HUES64 (cell line): ENCODE measurements around the gene TIMP1. TPM values are rescaled to one million over a fixed set of nuclear protein-coding genes. Genes with fewer than 3 reads are reported as not detected.
A peak's percentile ranks its signal among the peaks of the same experiment; 100 is the strongest.

Experiments
- H3K27ac ChIP-seq: 2 replicates; pipeline ENCODE4 v1.7.0; 2013; ENCODE audit warnings: low read depth, low read length, inconsistent platforms
- H3K27me3 ChIP-seq: 2 replicates; pipeline ENCODE4 v1.6.1; 2013; ENCODE audit warnings: mild to moderate bottlenecking, low read length; ENCODE audit not compliant: insufficient read depth
- H3K36me3 ChIP-seq: 2 replicates; pipeline ENCODE4 v1.6.1; 2013; ENCODE audit warnings: mild to moderate bottlenecking, low read length; ENCODE audit not compliant: insufficient read depth
- H3K4me1 ChIP-seq: 2 replicates; pipeline ENCODE4 v1.6.1; 2013; ENCODE audit warnings: mild to moderate bottlenecking, low read length, moderate library complexity; ENCODE audit not compliant: insufficient read depth
- H3K4me3 ChIP-seq: 2 replicates; pipeline ENCODE4 v1.5.1; 2013; ENCODE audit warnings: mild to moderate bottlenecking, low read length, moderate library complexity
- H3K9ac ChIP-seq: 2 replicates; pipeline ENCODE4 v1.6.1; 2013; ENCODE audit warnings: mild to moderate bottlenecking, low read depth, low read length
- H3K9me3 ChIP-seq: 2 replicates; pipeline ENCODE4 v1.6.1; 2013; ENCODE audit warnings: low read depth, low read length; ENCODE audit not compliant: insufficient read depth
- WGBS: fragments of 150-250, 120-280 bp; methylation state at CpG from one replicate; pipeline ENCODE4 v1.1.7; 2013; ENCODE audit warnings: missing lambda C conversion rate; 5-methylcytosine and 5-hydroxymethylcytosine counted together
- polyA plus RNA-seq, 2 experiments: library from polyadenylated mRNA; stranded (reverse); fragments of 50-300 nt; gene quantifications; one replicate each; pipeline ENCODE4 v1.2.3, GENCODE V29; 2013

TIMP1 gene
- 50.8 TPM for polyA plus RNA-seq (2013, experiment 1 of 2)
- 62.1 TPM for polyA plus RNA-seq (2013, experiment 2 of 2)

DNA sequence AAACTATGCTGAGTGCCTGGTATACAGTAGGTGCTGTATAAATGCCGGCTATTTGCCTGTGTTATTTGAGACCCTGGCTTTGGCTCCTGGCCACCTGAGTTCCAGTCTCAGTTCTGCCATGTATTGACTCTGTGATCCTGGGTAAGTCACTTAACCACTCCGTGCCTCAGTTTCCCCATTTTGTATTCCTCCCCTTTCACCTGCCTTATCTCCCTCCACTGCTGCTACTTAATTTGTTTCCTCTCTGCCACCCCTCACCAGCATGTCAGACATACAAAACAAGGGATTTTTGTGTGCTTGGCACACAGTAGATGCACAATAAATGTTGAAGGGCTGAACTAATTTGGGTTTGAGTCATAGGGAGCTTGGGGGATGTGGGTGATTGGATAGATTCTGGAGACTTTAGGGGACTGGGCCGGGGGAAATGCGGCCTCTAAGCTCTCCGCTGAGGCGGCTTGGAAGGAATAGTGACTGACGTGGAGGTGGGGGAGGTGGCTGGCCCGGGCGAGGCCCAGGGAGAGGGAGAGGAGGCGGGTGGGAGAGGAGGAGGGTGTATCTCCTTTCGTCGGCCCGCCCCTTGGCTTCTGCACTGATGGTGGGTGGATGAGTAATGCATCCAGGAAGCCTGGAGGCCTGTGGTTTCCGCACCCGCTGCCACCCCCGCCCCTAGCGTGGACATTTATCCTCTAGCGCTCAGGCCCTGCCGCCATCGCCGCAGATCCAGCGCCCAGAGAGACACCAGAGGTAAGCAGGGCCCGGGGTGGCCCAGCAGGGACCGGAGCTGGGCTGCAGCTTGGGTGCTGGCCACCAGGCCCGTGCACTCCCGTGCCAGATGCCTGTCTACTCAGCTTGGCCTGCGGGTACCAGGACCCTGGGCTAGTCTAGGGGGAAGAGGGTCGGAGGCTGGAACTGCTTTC, at the start of gene TIMP1:
Gene TIMP1 (plus strand): TSS at position 706 of the 917 bp plus-strand sequence. CDS start 980 bp downstream, outside the sequence.
- Histone ChIP-seq H3K27ac (no peak within 1 kb of the TSS), H3K4me3 (peak within 1 kb of the TSS; percentile 64)
- 6% methylated on average over 25 of the region's 28 CpGs for whole genome bisulfite sequencing

DNA sequence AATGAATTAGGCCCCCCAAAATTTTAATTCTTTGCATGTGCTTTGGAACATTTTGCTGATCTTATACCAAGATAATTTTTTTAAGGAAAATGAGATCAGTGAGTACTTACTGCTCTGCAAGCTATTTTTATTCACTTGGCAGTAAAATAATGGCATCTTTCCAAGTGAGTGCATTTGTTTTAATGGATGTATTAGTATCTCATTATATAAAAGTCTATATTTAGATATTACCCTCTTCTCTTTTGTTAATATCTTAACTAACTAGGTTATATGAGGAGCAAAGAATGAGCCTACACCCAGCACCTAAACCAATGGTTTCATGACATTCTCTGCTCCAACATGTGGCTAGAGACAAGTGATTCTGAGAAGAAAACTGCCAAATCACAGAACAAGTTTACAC, 42.4 kb upstream of the TIMP1 start:
- H3K4me1 ChIP-seq = no peaks in the 10 kb centered on the region
- H3K4me3 ChIP-seq = no peak overlapping the region
- no peak overlapping the region for H3K27ac ChIP-seq
- H3K27me3 ChIP-seq = no peaks in the 10 kb centered on the region
- H3K9ac ChIP-seq = no peak overlapping the region
- no peaks in the 10 kb centered on the region for H3K36me3 ChIP-seq
- H3K9me3 ChIP-seq = no peaks in the 10 kb centered on the region

More for the DNA sequence above, at the start of gene TIMP1:
- Histone ChIP-seq H3K9ac (peak within 1 kb of the TSS; percentile 65), H3K27me3 (no peaks in the 10 kb centered on the region), H3K4me1 (no peaks in the 10 kb centered on the region), H3K36me3 (peaks cover 4% of the 10 kb centered on the region; the same call in 1 of the 2 replicates), H3K9me3 (no peaks in the 10 kb centered on the region)

DNA sequence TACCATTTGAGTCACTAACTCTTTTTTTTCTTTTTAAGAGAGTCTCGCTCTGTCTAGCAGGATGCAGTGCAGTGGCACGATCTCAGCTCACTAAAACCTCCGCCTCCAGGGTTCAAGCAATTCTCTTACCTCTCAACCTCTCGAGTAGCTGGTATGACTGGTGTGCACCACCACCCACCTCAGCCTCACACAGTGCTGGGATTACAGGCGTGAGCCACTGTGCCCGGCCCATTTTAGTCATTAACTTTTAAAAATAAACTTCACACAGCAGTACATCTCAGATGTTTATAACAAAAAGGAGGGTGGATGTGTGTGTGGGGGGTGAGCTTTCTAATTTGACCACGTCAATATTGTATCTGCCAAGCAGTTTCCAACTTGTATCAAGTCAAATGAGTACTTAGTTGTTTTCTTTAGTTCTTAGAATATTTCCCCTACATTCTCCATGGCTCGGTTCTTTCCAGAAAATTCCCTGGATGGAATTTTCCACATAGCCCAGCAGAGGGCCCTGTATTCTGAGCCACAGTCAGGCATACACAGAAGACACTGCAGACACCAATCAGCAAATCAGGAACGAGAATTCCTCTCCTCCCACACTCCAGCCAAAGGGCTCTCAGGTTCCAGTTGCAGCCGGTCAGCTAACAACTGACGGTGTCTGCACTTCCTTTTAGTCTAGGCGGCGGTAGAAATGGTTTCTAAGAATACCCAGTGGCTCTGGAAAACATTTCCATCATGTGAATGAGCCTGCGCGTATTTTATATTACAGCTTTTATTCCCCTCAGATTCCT, 41.3 kb upstream of the TIMP1 start:
- H3K9me3 ChIP-seq = no peaks in the 10 kb centered on the region

DNA sequence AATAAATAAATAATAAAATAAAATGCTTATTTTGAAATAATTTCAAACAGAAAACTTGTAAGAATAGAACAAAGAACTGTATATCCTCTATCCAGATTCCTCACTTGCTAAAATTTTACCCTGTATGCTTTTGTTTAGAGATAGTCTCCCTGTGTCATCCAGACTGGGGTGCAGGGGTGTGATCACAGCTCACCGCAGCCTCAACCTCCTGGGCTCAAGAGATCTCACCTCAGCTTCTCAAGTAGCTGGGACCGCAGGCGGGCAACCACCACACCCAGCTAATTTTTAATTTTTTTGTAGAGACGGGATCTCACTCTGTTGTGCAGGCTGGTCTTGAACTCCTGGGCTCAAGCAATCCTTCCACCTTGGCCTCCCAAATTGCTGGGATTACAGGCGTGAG, 38.7 kb upstream of the TIMP1 start:
- Histone ChIP-seq H3K9ac (no peak overlapping the region), H3K36me3 (no peaks in the 10 kb centered on the region), H3K27me3 (no peaks in the 10 kb centered on the region), H3K27ac (no peak overlapping the region), H3K9me3 (no peaks in the 10 kb centered on the region), H3K4me1 (no peaks in the 10 kb centered on the region), H3K4me3 (no peak overlapping the region)
- 90% methylated on average over 5 of the region's 5 CpGs for WGBS

More for the DNA sequence above, 41.3 kb upstream of the TIMP1 start:
- Histone ChIP-seq H3K9ac (0 out of 2 replicates have a peak overlapping the region, but pooled peaks have one; percentile 24), H3K4me3 (0 out of 2 replicates have a peak overlapping the region, but pooled peaks have one; percentile 23), H3K4me1 (no peaks in the 10 kb centered on the region), H3K27me3 (no peaks in the 10 kb centered on the region), H3K36me3 (no peaks in the 10 kb centered on the region), H3K27ac (peak overlapping the region; percentile 58; the same call in 1 of the 2 replicates)
- 39% methylated on average over 13 of the region's 15 CpGs for WGBS

DNA sequence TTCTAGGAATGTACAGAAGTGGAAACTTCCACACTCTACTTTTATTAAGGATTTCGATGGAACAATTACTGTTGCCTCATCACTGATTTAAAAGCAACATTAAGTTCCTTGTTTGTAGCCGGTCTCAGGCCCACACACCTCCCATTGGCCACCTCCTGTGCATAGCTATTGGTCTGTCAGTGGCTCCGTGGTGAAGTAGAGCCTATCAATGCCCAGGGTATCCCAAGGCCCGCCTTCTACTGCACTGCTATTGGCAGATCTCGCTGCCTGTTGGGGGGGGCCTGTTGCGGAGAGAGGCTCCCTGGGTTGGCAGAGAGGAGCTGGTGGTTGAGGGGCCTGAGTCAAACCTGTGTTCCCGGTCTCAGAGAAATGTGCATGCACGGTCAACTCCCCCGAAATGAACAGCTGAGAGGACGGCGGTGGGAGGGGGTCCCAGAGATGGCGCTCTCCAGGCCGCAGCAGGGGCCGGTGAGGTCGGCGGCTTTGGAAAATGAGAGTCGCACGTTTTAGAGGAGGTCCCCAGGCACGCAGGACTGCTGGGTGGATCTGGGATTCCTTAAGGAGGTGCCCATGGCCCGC, 26.1 kb upstream of the TIMP1 start:
- H3K36me3 ChIP-seq = no peaks in the 10 kb centered on the region
- H3K27ac ChIP-seq = peak overlapping the region; percentile 77
- no peaks in the 10 kb centered on the region for H3K9me3 ChIP-seq
- H3K4me1 ChIP-seq = 0 out of 2 replicates have a peak, but pooled peaks cover 7% of the 10 kb centered on the region
- peak overlapping the region; percentile 70 for H3K4me3 ChIP-seq
- 3% methylated on average over 20 of the region's 20 CpGs for WGBS
- H3K27me3 ChIP-seq = no peaks in the 10 kb centered on the region
- H3K9ac ChIP-seq = peak overlapping the region; percentile 76

DNA sequence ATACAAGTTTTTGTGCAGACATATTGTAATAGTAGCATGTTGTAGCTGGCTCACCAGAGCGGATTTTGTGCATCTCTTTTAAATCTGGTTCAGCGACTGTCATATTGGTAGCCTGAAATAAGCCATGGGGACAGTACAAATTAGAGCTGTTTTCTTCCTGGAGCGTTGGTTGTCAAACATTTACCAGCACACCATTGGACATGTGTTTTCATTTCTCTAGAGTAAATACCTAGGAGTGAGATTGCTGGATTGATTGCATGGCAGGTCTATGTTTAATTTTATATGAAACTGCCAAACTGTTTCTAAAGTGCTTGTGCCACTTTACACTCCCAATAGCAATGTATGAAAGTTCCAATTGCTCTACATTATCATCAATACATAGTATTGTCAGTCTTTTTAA, 23.8 kb upstream of the TIMP1 start:
- Histone ChIP-seq H3K36me3 (peaks cover 6% of the 10 kb centered on the region), H3K9me3 (no peaks in the 10 kb centered on the region), H3K9ac (no peak overlapping the region), H3K4me3 (no peak overlapping the region), H3K4me1 (0 out of 2 replicates have a peak, but pooled peaks cover 7% of the 10 kb centered on the region), H3K27me3 (no peaks in the 10 kb centered on the region), H3K27ac (no peak overlapping the region)
- WGBS = 100% methylated on average over 3 of the region's 3 CpGs

DNA sequence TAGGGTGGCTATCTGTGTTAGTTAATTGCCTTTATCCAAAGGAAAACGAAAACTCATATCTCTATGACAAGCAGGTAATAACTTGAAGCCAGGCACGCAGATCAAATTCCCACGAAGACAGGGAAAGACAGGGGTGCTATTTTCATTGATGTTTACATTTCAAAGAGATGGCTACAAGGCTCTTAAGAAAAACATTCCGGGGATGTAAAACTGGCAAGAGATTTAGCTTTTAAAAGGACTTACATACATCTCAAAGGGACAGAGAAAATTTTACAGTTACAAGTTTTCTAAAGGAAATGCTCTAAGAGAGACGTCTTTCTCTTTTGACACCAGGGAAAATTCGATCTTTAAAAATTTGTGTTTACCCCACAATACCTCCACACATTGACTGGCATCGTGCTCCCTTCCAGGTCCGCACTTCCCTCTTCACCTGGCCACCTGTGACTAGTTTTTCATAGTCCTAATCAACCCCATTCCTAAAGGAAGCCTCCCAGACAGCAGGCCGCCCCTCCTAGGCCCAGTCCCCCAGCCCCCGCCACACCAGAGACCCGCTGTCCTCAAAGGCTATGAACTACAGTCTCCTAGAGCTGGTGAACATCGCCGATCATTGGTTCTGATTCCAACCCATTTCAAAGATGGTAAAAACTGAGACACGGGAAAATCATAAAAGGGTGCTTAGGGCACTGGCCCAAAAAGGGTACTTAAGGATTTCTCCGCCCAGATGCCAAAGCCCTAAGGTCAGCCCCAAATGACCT, 21.9 kb upstream of the TIMP1 start:
- H3K27ac ChIP-seq = peak overlapping the region; percentile 57; the same call in 1 of the 2 replicates
- H3K9ac ChIP-seq = no peak overlapping the region
- no peaks in the 10 kb centered on the region for H3K27me3 ChIP-seq
- peaks cover 24% of the 10 kb centered on the region for H3K36me3 ChIP-seq
- 0 out of 2 replicates have a peak, but pooled peaks cover 7% of the 10 kb centered on the region for H3K4me1 ChIP-seq
- no peaks in the 10 kb centered on the region for H3K9me3 ChIP-seq
- H3K4me3 ChIP-seq = peak overlapping the region; percentile 95
- 4% methylated on average over 13 of the region's 15 CpGs for WGBS

DNA sequence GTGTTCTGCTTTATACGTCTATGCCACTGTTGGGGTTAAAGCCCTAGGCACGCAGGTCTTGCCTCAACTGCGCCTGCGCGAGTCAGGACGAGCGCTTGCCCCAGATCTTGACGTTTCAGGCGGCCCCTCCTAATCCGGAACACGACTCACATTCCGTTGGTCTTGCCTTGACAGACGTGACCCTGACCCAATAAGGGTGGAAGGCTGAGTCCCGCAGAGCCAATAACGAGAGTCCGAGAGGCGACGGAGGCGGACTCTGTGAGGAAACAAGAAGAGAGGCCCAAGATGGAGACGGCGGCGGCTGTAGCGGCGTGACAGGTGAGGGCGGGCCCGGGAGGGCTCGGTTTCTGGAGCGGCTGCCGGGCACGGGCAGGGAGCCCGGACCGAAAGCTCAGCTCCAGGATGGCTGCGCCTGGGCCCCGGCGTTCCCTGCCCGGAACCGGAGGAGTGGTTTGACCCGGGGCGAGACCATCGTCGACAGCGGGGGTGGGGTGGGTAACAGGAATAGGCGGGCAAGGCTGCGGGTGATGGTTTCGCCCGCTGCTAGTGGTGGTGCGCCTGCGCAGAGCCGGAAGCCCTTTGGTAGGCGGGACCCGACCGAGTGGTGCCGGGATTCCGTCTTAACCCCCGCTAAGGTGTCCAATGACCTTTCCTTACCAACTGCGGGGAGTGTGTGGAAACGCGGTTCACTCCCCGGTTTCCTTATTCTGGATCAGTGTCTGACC, 21.1 kb upstream of the TIMP1 start, which contains the start of gene ARAF:
Gene ARAF (plus strand): TSS at position 272 of the 725 bp plus-strand sequence. CDS start 1,763 bp downstream, outside the sequence.
- H3K27me3 ChIP-seq = no peaks in the 10 kb centered on the region
- no peaks in the 10 kb centered on the region for H3K9me3 ChIP-seq
- WGBS = under 1% methylated on average over 59 of the region's 59 CpGs
- H3K27ac ChIP-seq = peak within 1 kb of the TSS; percentile 85
- 0 out of 2 replicates have a peak, but pooled peaks cover 7% of the 10 kb centered on the region for H3K4me1 ChIP-seq
- peaks cover 31% of the 10 kb centered on the region for H3K36me3 ChIP-seq
- peak within 1 kb of the TSS; percentile 83 for H3K9ac ChIP-seq
- H3K4me3 ChIP-seq = peak within 1 kb of the TSS; percentile 95

DNA sequence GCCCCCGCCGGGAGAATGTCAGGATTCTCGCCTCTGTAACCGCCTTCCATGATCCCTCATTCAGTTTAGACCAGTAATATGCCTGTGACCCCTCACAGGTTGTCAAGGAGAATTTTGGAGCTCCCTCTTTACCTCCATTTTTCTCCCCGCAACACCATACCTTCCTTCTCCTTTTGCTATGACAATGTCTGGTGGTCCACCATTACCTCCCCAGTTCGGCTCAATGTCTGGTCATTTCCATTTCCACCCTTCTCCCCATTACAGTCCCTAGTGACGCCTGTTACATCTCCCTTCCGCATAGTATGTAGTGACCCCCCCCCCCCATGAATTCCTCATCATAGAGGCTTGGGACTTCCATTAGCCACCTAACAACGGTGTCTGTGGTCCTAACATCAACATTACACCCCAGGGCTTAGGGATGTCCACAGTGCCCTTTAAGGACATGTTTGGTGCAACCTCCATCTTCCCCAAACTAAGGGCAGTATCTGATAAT, 20.5 kb upstream of the TIMP1 start:
- no peaks in the 10 kb centered on the region for H3K27me3 ChIP-seq
- H3K4me3 ChIP-seq = peak overlapping the region; percentile 95
- peaks cover 35% of the 10 kb centered on the region for H3K36me3 ChIP-seq
- H3K27ac ChIP-seq = peak overlapping the region; percentile 72; the same call in 1 of the 2 replicates
- no peaks in the 10 kb centered on the region for H3K9me3 ChIP-seq
- peak overlapping the region; percentile 83 for H3K9ac ChIP-seq
- WGBS = 6% methylated on average over 9 of the region's 9 CpGs
- 0 out of 2 replicates have a peak, but pooled peaks cover 6% of the 10 kb centered on the region for H3K4me1 ChIP-seq
